DMS 273 treated with DMSO at 0.1 percent for 48 hours (cell line): Measurements from ENCODE around the gene SPATA18.
"Not testable (repeated sequence)": the region's sequence is repeated elsewhere in the genome, so short reads cannot be mapped to it uniquely, and the experiment has no call there.

Experiments used
- DNase-seq: peaks from one replicate; lab custom pipeline; 2025; lab: John Stamatoyannopoulos, UW

The SPATA18 gene

DNA sequence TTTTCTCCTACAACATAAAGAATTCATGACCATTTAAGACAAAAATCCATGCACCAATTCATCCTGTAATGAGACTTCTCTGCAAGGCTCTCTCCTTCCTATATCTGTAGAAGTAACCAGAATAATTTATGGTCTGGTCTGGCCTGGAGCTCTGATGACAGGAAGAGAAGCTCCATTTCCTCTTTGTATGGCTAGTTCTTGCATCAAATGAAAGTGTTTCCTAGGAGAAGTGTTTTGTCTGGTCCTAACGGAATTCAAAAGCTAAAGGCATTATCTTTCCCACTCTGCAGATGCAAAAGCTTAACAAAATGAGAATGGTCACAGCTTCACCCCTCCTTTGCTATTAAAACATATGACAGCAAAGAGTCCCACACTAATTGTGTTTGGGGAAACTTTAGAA is 55.1 kb downstream of the SPATA18 start:
- no peak for DNase-seq

DNA sequence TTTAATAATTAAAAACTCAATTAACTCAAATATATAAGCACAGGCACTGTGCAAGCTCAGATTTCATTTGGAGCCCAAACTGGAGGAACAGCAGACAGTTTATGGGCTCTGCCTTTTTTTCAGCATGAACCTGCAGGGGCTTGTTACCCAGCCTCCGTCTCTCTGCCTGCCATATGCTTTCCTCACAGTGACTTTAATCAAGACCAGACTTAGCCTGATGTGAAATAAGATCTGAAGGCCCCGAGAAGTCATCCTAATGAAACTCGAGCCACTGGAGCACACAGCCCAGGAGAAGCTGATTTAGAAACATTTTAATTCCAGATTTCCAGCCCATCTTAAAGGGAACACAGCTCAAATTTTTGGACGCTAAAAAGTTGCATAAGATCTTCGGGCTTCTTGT is 55.6 kb downstream of the SPATA18 start:
- peak; percentile 79 for DNase-seq

- no peak for DNase-seq
Observed at GRCh38 chr4:52107336-52107735, 56.2 kb downstream of the SPATA18 start.

DNA sequence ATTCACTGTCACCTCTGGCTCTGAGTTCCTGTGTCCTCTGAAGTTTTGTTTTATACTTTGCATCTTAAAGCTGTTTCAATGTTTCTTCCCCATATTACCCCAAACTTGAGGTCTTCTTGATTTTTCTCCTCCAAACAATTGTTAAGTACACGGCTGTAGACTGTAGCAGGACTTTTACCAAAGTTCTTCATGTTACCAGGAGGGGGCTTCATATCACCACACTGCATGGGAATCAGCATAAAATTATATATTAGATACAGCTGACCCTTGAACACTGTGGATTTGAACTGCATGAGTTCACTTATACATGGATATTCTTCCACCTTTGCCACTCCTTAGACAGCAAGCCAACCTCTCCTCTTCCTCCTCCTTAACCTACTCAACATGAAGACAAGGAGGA is 56.6 kb downstream of the SPATA18 start:
- no peak for DNase-seq

- peak; percentile 38 for DNase-seq
Observed at GRCh38 chr4:52110171-52110570, 59.1 kb downstream of the SPATA18 start.

DNA sequence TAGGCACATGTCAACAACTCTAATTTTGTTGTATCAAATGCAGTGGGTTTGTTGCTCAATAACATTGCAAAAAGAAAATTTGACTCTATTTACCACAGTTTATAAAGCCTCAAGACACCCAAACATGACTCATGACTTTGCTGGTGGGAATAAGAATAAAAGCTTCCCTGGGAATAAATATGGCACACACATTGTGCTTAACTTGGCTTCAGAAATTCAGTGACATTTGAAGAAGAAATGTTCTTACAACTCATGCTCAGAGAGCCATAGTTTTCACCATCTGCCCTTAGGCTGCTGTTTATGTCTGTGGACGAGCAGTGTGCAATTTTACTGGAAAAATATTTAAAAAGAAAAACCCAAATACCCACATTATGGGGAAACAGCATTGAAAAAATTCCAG is 60.9 kb downstream of the SPATA18 start:
- no peak for DNase-seq

DNA sequence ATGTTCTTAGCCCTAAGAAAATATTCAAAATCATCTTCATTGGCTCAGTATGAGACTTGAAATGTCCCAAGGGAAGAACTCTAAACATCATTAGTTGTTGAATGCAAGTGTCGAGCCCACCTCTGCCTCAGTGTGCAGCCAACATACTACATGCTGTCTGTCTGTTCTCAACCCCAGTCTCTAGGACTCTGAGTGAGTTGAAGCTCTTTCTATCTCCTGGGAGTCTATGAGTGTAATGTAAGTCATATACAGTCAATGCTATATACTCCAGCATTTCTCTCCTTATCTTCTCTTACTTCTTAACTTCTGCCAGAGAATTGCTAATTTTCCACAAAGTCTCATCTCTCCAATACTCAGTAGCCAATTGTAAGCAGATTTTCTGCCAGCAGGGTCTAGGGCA is 61.3 kb downstream of the SPATA18 start:
- no peak for DNase-seq

GRCh38 chr4:52116641-52117040 is 65.5 kb downstream of the SPATA18 start:
- DNase-seq = no peak

- DNase-seq = no peak
Observed at GRCh38 chr4:52126226-52126625, 75.1 kb downstream of the SPATA18 start.

DNA sequence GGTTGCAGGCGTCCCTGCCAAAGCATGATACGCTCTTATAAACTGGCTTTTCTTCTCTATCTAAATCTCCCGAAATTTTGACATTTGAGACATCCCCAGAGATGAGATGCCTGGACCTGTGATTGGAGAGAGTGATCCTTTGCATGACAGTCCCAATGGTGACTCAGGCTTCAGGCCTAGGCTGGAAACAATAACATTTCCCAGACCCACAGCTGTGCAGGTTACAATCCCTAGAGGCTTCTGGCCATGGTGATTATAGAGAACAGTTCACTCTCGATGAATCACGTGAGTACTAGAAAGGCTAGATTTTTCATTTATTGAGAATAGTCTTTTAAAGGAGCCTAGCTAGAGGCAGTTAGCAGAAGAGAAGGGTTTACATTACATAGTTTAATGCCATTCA is 75.9 kb downstream of the SPATA18 start:
- no peak for DNase-seq

GRCh38 chr4:52135171-52135570 is 84.1 kb downstream of the SPATA18 start:
- DNase-seq = no peak

DNA sequence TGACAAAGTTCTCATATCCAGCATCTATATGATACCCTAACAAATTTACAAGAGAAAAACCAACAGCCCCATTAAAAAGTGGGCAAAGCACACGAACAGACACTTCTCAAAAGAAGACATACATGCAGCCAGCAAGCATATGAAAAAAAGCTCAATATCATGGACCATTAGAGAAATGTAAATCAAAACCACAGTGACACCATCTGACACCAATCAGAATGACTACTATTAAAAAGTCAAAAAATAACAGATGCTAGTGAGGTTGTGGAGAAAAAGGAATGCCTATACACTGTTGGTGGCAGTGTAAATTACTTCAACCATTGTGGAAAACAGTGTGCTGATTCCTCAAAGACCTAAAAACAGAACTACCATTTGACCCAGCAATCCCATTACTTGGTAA is 86.0 kb downstream of the SPATA18 start:
- not testable (repeated sequence) for DNase-seq

DNA sequence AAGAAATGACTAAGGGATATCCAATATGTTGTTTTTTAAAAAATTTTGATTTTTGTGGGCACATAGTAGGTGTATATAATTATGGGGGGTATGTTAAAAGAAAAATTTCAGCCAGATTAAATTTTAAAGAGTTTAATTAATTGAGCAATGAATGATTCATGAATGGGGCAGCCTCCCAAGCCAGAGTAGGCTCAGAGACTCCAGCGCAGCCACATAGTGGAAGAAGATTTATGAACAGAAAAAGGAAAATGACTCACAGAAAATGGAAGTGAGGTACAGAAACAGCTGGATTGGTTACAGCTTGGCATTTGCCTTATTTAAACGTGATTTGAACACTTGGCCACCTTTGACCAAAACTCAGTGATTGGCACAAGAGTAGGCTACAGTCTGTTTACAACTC is 91.7 kb downstream of the SPATA18 start:
- no peak for DNase-seq

DNA sequence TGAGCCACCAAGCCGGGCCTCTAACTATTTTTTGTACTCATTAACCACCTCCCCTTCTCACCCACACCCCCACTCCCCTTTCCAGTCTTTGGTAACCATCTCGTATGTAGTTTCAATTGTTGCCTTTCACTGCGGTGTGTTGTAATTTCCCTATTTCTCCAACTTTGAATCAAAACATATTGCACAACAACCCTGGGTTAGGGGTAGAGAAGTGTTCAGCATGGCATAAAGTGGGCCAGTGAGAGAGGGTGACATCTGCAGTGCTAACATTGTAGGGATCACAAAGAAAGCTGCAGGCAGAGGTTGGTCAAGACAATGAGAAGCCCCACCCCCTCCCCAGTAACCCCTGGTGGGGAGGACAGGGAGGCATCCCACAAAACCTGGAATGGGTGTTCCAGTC is 92.7 kb downstream of the SPATA18 start:
- no peak for DNase-seq

DNA sequence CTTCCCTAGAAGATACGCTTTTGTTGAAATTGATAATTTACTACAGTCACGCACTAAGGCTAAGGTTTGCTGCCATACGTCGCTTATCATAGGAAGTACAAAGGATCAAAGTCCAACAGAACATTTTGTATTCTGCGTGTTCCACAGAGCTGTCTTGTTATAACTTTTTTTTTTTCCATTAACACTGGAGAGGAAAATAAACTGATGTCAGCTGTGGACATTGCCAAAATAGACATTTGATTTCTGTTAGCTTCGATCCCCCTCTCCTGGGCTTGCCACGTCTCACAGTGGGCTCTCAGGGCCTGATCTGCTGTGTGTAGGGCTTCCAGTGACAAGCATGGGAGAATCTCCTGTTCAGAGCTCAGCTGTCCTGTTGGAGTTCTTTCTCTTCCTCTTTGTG is 93.3 kb downstream of the SPATA18 start:
- no peak for DNase-seq
